Activated CD4-positive, alpha-beta T cell treated with anti-CD3 and anti-CD28 coated beads, Interleukin-2, Interleukin-4, amounts not matched to agents 100 ng/mL and 50 ng/mL, durations not matched to agents 16 hours and 8 hours (primary cell): Measurements from ENCODE around the gene BCAS3.
"Not testable (repeated sequence)": the region's sequence is repeated elsewhere in the genome, so short reads cannot be mapped to it uniquely, and the experiment has no call there.

Experiments used
- DNase-seq: peaks from one replicate; pipeline ENCODE4 v3.0.0-alpha.2; 2020; ENCODE audit warnings: low spot score

The BCAS3 gene

GRCh38 chr17:60677308-60678117 lies at the start of gene BCAS3:
TSS of gene BCAS3 (plus strand) at chr17:60677851.
- DNase-seq = peak; percentile 99

GRCh38 chr17:60628252-60628889 lies 49.3 kb upstream of the BCAS3 start:
- DNase-seq = no peak

- no peak for DNase-seq
These were observed 48.5 kb upstream of the BCAS3 start for GRCh38 chr17:60629120-60629519.

- no peak for DNase-seq
These were observed 47.3 kb upstream of the BCAS3 start for GRCh38 chr17:60630352-60630751.

GRCh38 chr17:60631119-60631518 lies 46.5 kb upstream of the BCAS3 start:
- DNase-seq = no peak

- DNase-seq = no peak
These were observed 40.0 kb upstream of the BCAS3 start for GRCh38 chr17:60637683-60638082.

GRCh38 chr17:60639019-60639330 lies 38.7 kb upstream of the BCAS3 start:
- no peak for DNase-seq

GRCh38 chr17:60640503-60640902 lies 37.1 kb upstream of the BCAS3 start:
- DNase-seq = no peak

GRCh38 chr17:60641126-60641525 lies 36.5 kb upstream of the BCAS3 start:
- no peak for DNase-seq

- DNase-seq = peak; percentile 60
These were observed 35.8 kb upstream of the BCAS3 start for GRCh38 chr17:60641810-60642220.

- DNase-seq = no peak
These were observed 31.6 kb upstream of the BCAS3 start for GRCh38 chr17:60645918-60646523.

- no peak for DNase-seq
These were observed 30.9 kb upstream of the BCAS3 start for GRCh38 chr17:60646701-60647100.

- DNase-seq = no peak
These were observed 29.9 kb upstream of the BCAS3 start for GRCh38 chr17:60647705-60648104.

GRCh38 chr17:60652454-60653247 lies 25.0 kb upstream of the BCAS3 start:
- DNase-seq = no peak

- DNase-seq = no peak
These were observed 24.1 kb upstream of the BCAS3 start for GRCh38 chr17:60653569-60653968.

GRCh38 chr17:60656499-60656898 lies 21.2 kb upstream of the BCAS3 start:
- no peak for DNase-seq

- no peak for DNase-seq
These were observed 18.5 kb upstream of the BCAS3 start for GRCh38 chr17:60659156-60659555.

GRCh38 chr17:60661489-60661888 lies 16.2 kb upstream of the BCAS3 start:
- DNase-seq = no peak

GRCh38 chr17:60664022-60664421 lies 13.6 kb upstream of the BCAS3 start:
- no peak for DNase-seq

- no peak for DNase-seq
These were observed 12.0 kb upstream of the BCAS3 start for GRCh38 chr17:60665602-60666001.

- not testable (repeated sequence) for DNase-seq
These were observed 8.9 kb upstream of the BCAS3 start for GRCh38 chr17:60668741-60669140.

- no peak for DNase-seq
These were observed 6.2 kb upstream of the BCAS3 start for GRCh38 chr17:60671482-60671881.

GRCh38 chr17:60674637-60675036 lies 3.0 kb upstream of the BCAS3 start:
- not testable (repeated sequence) for DNase-seq
